GM23338 (cell line): ENCODE measurements around the gene USP49. TPM values are rescaled to one million over a fixed set of nuclear protein-coding genes. Genes with fewer than 3 reads are reported as not detected.

ENCODE experiments used
- ATAC-seq: fragments of 200-7000 bp; cut with Tn5 transposase; 3 replicates; pipeline ENCODE4 v1.9.1; 2020
- DNase-seq: peaks from one replicate; pipeline ENCODE4 v3.0.0-alpha.2; 2015; ENCODE audit warnings: low spot score
- H2AFZ ChIP-seq: fragments of 200-600 bp; sonication (generic); 2 replicates; pipeline ENCODE4 v1.8.0; 2016; ENCODE audit warnings: antibody characterized with exemption, mild to moderate bottlenecking, moderate library complexity
- H3F3A ChIP-seq: fragments of 200-600 bp; sonication (generic); replicated peaks from 2 replicates; pipeline ENCODE4 v1.8.0; 2017; ENCODE audit warnings: antibody characterized with exemption, mixed run types, low read depth
- H3K27ac ChIP-seq: fragments of 200-600 bp; sonication (generic); 2 replicates; pipeline ENCODE4 v1.6.1; 2016; ENCODE audit warnings: low read depth
- H3K27me3 ChIP-seq: fragments of 200-600 bp; sonication (generic); 2 replicates; pipeline ENCODE4 v1.8.0; 2016; ENCODE audit warnings: mild to moderate bottlenecking, mixed run types, moderate library complexity; ENCODE audit not compliant: insufficient read depth
- H3K36me3 ChIP-seq: fragments of 200-600 bp; sonication (generic); 2 replicates; pipeline ENCODE4 v1.8.0; 2016; ENCODE audit warnings: mild to moderate bottlenecking; ENCODE audit not compliant: insufficient read depth
- H3K4me1 ChIP-seq: fragments of 200-600 bp; sonication (generic); 2 replicates; pipeline ENCODE4 v1.8.0; 2016; ENCODE audit warnings: mild to moderate bottlenecking, moderate library complexity; ENCODE audit not compliant: insufficient read depth
- H3K4me2 ChIP-seq: fragments of 200-600 bp; sonication (generic); 2 replicates; pipeline ENCODE4 v1.7.1; 2017; ENCODE audit warnings: mixed run types
- H3K4me3 ChIP-seq: fragments of 200-600 bp; sonication (generic); 2 replicates; pipeline ENCODE4 v1.6.1; 2016; ENCODE audit warnings: mixed run types
- H3K79me2 ChIP-seq: fragments of 200-600 bp; sonication (generic); replicated peaks from 2 replicates; pipeline ENCODE4 v1.8.0; 2017; ENCODE audit warnings: mild to moderate bottlenecking; ENCODE audit not compliant: insufficient read depth
- H3K9me2 ChIP-seq: fragments of 200-600 bp; sonication (generic); 2 replicates; pipeline ENCODE4 v1.8.0; 2017; ENCODE audit not compliant: insufficient read depth
- H4K20me1 ChIP-seq: fragments of 200-600 bp; sonication (generic); replicated peaks from 2 replicates; pipeline ENCODE4 v1.8.0; 2017; ENCODE audit warnings: mild to moderate bottlenecking; ENCODE audit not compliant: insufficient read depth
- H3K27ac Mint-ChIP-seq: 2 replicates; pipeline ENCODE4 v1.8.0; 2020; ENCODE audit warnings: inconsistent platforms, mild to moderate bottlenecking, moderate library complexity, mixed read lengths
- H3K27me3 Mint-ChIP-seq: 3 replicates; pipeline ENCODE4 v1.8.0; 2022; ENCODE audit warnings: low read depth, mild to moderate bottlenecking, moderate library complexity, mixed read lengths, inconsistent platforms; ENCODE audit not compliant: insufficient read depth, poor library complexity
- H3K36me3 Mint-ChIP-seq: 3 replicates; pipeline ENCODE4 v1.8.0; 2021; ENCODE audit warnings: low read depth, mild to moderate bottlenecking, inconsistent platforms, moderate library complexity, mixed read lengths
- H3K4me1 Mint-ChIP-seq: 3 replicates; pipeline ENCODE4 v1.8.0; 2020; ENCODE audit warnings: mild to moderate bottlenecking, inconsistent platforms, mixed read lengths
- H3K4me3 Mint-ChIP-seq: 3 replicates; pipeline ENCODE4 v1.8.0; 2021; ENCODE audit warnings: moderate library complexity, mild to moderate bottlenecking, inconsistent platforms, mixed read lengths
- H3K9me3 Mint-ChIP-seq: 3 replicates; pipeline ENCODE4 v1.8.0; 2020; ENCODE audit warnings: moderate library complexity, mild to moderate bottlenecking, inconsistent platforms, mixed read lengths
- CREB1 ChIP-seq: fragments of 250-450 bp; sonication (Bioruptor Pico); IDR thresholded peaks from 2 replicates; pipeline ENCODE4 v1.5.0; 2020; ENCODE audit warnings: low read depth, mild to moderate bottlenecking, moderate library complexity
- EZH2 ChIP-seq: fragments of 200-600 bp; sonication (generic); IDR thresholded peaks from one replicate; pipeline ENCODE4 v1.8.0; 2017; ENCODE audit warnings: antibody characterized with exemption, mild to moderate bottlenecking, low read depth; ENCODE audit not compliant: unreplicated experiment
- EZH2phosphoT487 ChIP-seq: fragments of 200-600 bp; sonication (generic); IDR thresholded peaks from one replicate; pipeline ENCODE4 v1.8.1; 2018; ENCODE audit warnings: antibody characterized with exemption; ENCODE audit not compliant: unreplicated experiment
- JUNB ChIP-seq: IDR thresholded peaks from one replicate; pipeline ENCODE4 v1.6.1; 2016; ENCODE audit warnings: antibody characterized with exemption; ENCODE audit not compliant: unreplicated experiment
- NANOG ChIP-seq: IDR thresholded peaks from 2 replicates; pipeline ENCODE4 v1.6.1; 2016; ENCODE audit warnings: antibody characterized with exemption, borderline replicate concordance
- POLR2AphosphoS5 ChIP-seq: IDR thresholded peaks from 2 replicates; pipeline ENCODE4 v1.6.1; 2016; ENCODE audit warnings: antibody characterized with exemption, low read depth
- STAT1 ChIP-seq: IDR thresholded peaks from one replicate; pipeline ENCODE4 v1.6.1; 2016; ENCODE audit warnings: antibody characterized with exemption; ENCODE audit not compliant: unreplicated experiment
- ZNF114 ChIP-seq: fragments of 250-450 bp; sonication (Bioruptor Pico); IDR thresholded peaks from 2 replicates; pipeline ENCODE4 v1.5.0; 2020; ENCODE audit warnings: mild to moderate bottlenecking, moderate library complexity
- polyA plus RNA-seq: library from polyadenylated mRNA; unstranded; fragments of >200 nt; fragmentation: Nextera tagmentation; extraction: Ambion mirVana; gene quantifications from 2 replicates; pipeline ENCODE4 v1.2.1, GENCODE V29; 2016
- total RNA-seq: library from RNA; depleted of rRNA; stranded (reverse); fragments of >200 nt; shearing (Covaris generic); gene quantifications from 2 replicates; pipeline ENCODE4 v1.2.3, GENCODE V29; 2014
- TF ChIP-seq, protein P1 (sequence below): fragments of 250-450 bp; sonication (Bioruptor Pico); IDR thresholded peaks from 2 replicates; pipeline ENCODE4 v1.5.0; 2020; ENCODE audit warnings: mild to moderate bottlenecking, moderate library complexity
- TF ChIP-seq, protein P2 (sequence below): IDR thresholded peaks from one replicate; pipeline ENCODE4 v1.6.1; 2018; ENCODE audit warnings: antibody characterized with exemption; ENCODE audit not compliant: unreplicated experiment

The USP49 gene
- total and polyA plus RNA-seq, 2 experiments from 2014 or later: 5.9 to 21.5 TPM

DNA sequence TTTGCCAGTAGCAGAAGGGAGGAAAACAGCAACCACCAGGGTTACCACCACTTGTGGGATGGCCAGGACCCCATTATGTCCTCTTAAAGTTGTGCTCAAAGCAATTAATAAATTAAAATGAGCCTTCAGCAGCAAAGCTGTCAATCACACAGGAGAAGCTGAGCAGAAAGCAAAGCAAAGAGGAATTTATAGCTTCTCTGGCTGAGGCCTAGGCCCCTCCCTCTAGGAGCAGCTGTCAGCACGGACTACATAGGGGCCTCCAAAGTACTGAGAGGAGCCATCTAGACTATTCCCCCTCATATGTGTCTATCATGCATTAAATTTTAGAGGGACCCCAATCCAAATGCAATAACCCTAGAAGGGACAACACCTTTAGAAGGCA is 40.0 kb upstream of the USP49 start:
- Histone ChIP-seq H3K9me2 (no peaks in the 10 kb centered on the region), H3K4me3 (no peak overlapping the region), H4K20me1 (peaks cover 24% of the 10 kb centered on the region), H3K27me3 (no peaks in the 10 kb centered on the region), H3K4me2 (no peak overlapping the region), H3K4me1 (peaks cover 28% of the 10 kb centered on the region), H3K36me3 (peaks cover 37% of the 10 kb centered on the region), H2AFZ (no peak overlapping the region), H3K27ac (peak overlapping the region; percentile 84), H3K79me2 (0 out of 2 replicates have a peak, but pooled peaks cover 6% of the 10 kb centered on the region), H3F3A (peaks cover 43% of the 10 kb centered on the region)
- Mint-ChIP-seq H3K27me3 (peaks cover 14% of the 10 kb centered on the region), H3K4me3 (no peak overlapping the region), H3K36me3 (peaks cover 57% of the 10 kb centered on the region), H3K9me3 (no peaks in the 10 kb centered on the region), H3K4me1 (peaks cover 31% of the 10 kb centered on the region), H3K27ac (no peak overlapping the region)
- DNase-seq: no peak
- no peak for ATAC-seq
- TF ChIP-seq POLR2AphosphoS5 (no peak), NANOG (no peak), EZH2phosphoT487 (no peak), STAT1 (no peak), JUNB (no peak), EZH2 (no peak), ZNF114 (CRISPR knock-in tag) (no peak)

DNA sequence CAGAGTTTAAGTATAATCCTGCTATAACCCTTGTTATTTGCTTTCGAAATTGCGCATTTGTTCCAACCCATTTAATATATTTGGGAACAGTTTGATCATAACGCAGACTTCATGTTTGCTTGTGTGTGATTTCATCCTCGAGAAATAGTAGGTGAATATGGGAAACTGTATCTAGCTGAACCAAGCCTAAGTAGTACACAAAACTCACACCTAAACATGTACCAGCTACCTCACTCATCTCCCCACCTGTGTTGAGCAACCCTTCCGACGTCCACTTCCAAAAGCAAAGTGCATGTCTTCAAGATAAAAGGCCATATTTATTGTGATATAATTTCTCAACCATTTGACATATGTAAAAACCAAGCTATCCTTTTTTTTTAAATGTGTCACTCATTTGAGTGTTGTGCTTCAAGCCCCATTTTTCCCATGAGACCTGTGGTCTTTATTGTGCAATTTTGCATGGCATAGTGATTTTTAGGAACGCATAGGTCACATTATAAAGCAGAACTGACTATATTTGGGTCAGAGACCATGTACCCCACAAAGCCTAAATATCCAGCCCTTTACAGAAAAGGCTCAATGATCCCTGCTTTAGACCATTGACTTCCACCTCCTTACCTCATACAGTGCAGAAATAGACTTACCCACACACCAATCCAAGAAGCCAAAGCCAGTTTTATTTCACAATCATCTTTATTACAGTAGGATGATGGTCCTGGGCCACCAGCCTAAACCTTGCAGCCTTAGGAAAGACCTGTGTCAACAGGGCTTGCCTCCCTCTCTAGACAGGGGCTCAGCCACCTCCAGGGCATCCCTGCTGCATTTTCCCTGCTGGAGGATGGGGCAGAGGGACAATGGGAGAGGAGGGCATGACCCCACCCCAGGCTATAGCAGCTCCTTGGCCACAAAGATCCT is 39.4 kb upstream of the USP49 start:
- Histone ChIP-seq H3K36me3 (peaks cover 41% of the 10 kb centered on the region), H3F3A (peaks cover 39% of the 10 kb centered on the region), H3K79me2 (0 out of 2 replicates have a peak, but pooled peaks cover 6% of the 10 kb centered on the region), H3K27ac (peak overlapping the region; percentile 84; the same call in 1 of the 2 replicates), H2AFZ (no peak overlapping the region), H3K4me1 (peaks cover 21% of the 10 kb centered on the region), H4K20me1 (peaks cover 29% of the 10 kb centered on the region), H3K4me2 (no peak overlapping the region), H3K27me3 (no peaks in the 10 kb centered on the region), H3K9me2 (no peaks in the 10 kb centered on the region), H3K4me3 (no peak overlapping the region)
- Mint-ChIP-seq H3K27me3 (peaks cover 9% of the 10 kb centered on the region), H3K27ac (no peak overlapping the region), H3K36me3 (peaks cover 63% of the 10 kb centered on the region), H3K9me3 (no peaks in the 10 kb centered on the region), H3K4me3 (no peak overlapping the region), H3K4me1 (peaks cover 24% of the 10 kb centered on the region)
- DNase-seq (no peak), ATAC-seq (no peak)
- TF ChIP-seq, protein P1, sequence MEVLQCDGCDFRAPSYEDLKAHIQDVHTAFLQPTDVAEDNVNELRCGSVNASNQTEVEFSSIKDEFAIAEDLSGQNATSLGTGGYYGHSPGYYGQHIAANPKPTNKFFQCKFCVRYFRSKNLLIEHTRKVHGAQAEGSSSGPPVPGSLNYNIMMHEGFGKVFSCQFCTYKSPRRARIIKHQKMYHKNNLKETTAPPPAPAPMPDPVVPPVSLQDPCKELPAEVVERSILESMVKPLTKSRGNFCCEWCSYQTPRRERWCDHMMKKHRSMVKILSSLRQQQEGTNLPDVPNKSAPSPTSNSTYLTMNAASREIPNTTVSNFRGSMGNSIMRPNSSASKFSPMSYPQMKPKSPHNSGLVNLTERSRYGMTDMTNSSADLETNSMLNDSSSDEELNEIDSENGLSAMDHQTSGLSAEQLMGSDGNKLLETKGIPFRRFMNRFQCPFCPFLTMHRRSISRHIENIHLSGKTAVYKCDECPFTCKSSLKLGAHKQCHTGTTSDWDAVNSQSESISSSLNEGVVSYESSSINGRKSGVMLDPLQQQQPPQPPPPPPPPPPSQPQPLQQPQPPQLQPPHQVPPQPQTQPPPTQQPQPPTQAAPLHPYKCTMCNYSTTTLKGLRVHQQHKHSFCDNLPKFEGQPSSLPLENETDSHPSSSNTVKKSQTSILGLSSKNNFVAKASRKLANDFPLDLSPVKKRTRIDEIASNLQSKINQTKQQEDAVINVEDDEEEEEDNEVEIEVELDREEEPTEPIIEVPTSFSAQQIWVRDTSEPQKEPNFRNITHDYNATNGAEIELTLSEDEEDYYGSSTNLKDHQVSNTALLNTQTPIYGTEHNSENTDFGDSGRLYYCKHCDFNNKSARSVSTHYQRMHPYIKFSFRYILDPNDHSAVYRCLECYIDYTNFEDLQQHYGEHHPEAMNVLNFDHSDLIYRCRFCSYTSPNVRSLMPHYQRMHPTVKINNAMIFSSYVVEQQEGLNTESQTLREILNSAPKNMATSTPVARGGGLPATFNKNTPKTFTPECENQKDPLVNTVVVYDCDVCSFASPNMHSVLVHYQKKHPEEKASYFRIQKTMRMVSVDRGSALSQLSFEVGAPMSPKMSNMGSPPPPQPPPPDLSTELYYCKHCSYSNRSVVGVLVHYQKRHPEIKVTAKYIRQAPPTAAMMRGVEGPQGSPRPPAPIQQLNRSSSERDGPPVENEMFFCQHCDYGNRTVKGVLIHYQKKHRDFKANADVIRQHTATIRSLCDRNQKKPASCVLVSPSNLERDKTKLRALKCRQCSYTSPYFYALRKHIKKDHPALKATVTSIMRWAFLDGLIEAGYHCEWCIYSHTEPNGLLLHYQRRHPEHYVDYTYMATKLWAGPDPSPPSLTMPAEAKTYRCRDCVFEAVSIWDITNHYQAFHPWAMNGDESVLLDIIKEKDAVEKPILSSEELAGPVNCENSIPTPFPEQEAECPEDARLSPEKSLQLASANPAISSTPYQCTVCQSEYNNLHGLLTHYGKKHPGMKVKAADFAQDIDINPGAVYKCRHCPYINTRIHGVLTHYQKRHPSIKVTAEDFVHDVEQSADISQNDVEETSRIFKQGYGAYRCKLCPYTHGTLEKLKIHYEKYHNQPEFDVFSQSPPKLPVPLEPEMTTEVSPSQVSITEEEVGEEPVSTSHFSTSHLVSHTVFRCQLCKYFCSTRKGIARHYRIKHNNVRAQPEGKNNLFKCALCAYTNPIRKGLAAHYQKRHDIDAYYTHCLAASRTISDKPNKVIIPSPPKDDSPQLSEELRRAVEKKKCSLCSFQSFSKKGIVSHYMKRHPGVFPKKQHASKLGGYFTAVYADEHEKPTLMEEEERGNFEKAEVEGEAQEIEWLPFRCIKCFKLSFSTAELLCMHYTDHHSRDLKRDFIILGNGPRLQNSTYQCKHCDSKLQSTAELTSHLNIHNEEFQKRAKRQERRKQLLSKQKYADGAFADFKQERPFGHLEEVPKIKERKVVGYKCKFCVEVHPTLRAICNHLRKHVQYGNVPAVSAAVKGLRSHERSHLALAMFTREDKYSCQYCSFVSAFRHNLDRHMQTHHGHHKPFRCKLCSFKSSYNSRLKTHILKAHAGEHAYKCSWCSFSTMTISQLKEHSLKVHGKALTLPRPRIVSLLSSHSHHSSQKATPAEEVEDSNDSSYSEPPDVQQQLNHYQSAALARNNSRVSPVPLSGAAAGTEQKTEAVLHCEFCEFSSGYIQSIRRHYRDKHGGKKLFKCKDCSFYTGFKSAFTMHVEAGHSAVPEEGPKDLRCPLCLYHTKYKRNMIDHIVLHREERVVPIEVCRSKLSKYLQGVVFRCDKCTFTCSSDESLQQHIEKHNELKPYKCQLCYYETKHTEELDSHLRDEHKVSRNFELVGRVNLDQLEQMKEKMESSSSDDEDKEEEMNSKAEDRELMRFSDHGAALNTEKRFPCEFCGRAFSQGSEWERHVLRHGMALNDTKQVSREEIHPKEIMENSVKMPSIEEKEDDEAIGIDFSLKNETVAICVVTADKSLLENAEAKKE (CRISPR knock-in tag): no peak
- TF ChIP-seq EZH2: no peak
- no peak for TF ChIP-seq JUNB
- no peak for TF ChIP-seq CREB1 (CRISPR knock-in tag)
- TF ChIP-seq, protein P2, sequence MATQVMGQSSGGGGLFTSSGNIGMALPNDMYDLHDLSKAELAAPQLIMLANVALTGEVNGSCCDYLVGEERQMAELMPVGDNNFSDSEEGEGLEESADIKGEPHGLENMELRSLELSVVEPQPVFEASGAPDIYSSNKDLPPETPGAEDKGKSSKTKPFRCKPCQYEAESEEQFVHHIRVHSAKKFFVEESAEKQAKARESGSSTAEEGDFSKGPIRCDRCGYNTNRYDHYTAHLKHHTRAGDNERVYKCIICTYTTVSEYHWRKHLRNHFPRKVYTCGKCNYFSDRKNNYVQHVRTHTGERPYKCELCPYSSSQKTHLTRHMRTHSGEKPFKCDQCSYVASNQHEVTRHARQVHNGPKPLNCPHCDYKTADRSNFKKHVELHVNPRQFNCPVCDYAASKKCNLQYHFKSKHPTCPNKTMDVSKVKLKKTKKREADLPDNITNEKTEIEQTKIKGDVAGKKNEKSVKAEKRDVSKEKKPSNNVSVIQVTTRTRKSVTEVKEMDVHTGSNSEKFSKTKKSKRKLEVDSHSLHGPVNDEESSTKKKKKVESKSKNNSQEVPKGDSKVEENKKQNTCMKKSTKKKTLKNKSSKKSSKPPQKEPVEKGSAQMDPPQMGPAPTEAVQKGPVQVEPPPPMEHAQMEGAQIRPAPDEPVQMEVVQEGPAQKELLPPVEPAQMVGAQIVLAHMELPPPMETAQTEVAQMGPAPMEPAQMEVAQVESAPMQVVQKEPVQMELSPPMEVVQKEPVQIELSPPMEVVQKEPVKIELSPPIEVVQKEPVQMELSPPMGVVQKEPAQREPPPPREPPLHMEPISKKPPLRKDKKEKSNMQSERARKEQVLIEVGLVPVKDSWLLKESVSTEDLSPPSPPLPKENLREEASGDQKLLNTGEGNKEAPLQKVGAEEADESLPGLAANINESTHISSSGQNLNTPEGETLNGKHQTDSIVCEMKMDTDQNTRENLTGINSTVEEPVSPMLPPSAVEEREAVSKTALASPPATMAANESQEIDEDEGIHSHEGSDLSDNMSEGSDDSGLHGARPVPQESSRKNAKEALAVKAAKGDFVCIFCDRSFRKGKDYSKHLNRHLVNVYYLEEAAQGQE: no peak
- TF ChIP-seq NANOG: no peak
- no peak for TF ChIP-seq STAT1
- TF ChIP-seq EZH2phosphoT487: no peak
- no peak for TF ChIP-seq POLR2AphosphoS5
